Muscle of arm (tissue), 14 donors: ENCODE results near the gene NLN. TPM values are rescaled to one million over a fixed set of nuclear protein-coding genes. Genes with fewer than 3 reads are reported as not detected.
"Not testable (repeated sequence)": the region's sequence is repeated elsewhere in the genome, so short reads cannot be mapped to it uniquely, and the experiment has no call there.

Source experiments
- DNase-seq: peaks from one replicate; pipeline ENCODE4 v3.0.0-alpha.2; 2013
- long read RNA-seq, 11 donors: transcript quantifications; one replicate each; lab custom pipeline, GENCODE V29; 2026
- polyA plus RNA-seq, 12 donors: library from polyadenylated mRNA; unstranded; fragments of 120-200 nt; gene quantifications; one replicate each; pipeline ENCODE4 v1.2.1, GENCODE V29; 2013; ENCODE audit not compliant: insufficient read length in 12 of 12

Gene NLN
- polyA plus RNA-seq: 10 to 100 TPM in 10 of 12 donors, 1 to 10 TPM in 1, not detected in 1; 5.7 to 24.7 (median 20.7) TPM
- long read RNA-seq, donor 1, full-length matches to known transcripts: 2 of 2 reads
- long read RNA-seq, donor 1, partial matches to known transcripts: 0 of 2 reads
- long read RNA-seq, donor 1, other reads (novel, unspliced or antisense): 0 of 2 reads
- long read RNA-seq, donor 2: 0 reads
- long read RNA-seq, donor 3: 0 reads
- long read RNA-seq, donor 4, full-length matches to known transcripts: 2 of 2 reads
- long read RNA-seq, donor 4, partial matches to known transcripts: 0 of 2 reads
- long read RNA-seq, donor 4, other reads (novel, unspliced or antisense): 0 of 2 reads
- long read RNA-seq, donor 5, full-length matches to known transcripts: 4 of 4 reads
- long read RNA-seq, donor 5, partial matches to known transcripts: 0 of 4 reads
- long read RNA-seq, donor 5, other reads (novel, unspliced or antisense): 0 of 4 reads
- long read RNA-seq, donor 6: 0 reads
- long read RNA-seq, donor 7, full-length matches to known transcripts: 2 of 2 reads
- long read RNA-seq, donor 7, partial matches to known transcripts: 0 of 2 reads
- long read RNA-seq, donor 7, other reads (novel, unspliced or antisense): 0 of 2 reads
- long read RNA-seq, donor 8, full-length matches to known transcripts: 4 of 4 reads
- long read RNA-seq, donor 8, partial matches to known transcripts: 0 of 4 reads
- long read RNA-seq, donor 8, other reads (novel, unspliced or antisense): 0 of 4 reads
- long read RNA-seq, donor 9, full-length matches to known transcripts: 1 of 1 reads
- long read RNA-seq, donor 9, partial matches to known transcripts: 0 of 1 reads
- long read RNA-seq, donor 9, other reads (novel, unspliced or antisense): 0 of 1 reads
- long read RNA-seq, donor 10, full-length matches to known transcripts: 3 of 3 reads
- long read RNA-seq, donor 10, partial matches to known transcripts: 0 of 3 reads
- long read RNA-seq, donor 10, other reads (novel, unspliced or antisense): 0 of 3 reads
- long read RNA-seq, donor 11, full-length matches to known transcripts: 2 of 2 reads
- long read RNA-seq, donor 11, partial matches to known transcripts: 0 of 2 reads
- long read RNA-seq, donor 11, other reads (novel, unspliced or antisense): 0 of 2 reads

DNA sequence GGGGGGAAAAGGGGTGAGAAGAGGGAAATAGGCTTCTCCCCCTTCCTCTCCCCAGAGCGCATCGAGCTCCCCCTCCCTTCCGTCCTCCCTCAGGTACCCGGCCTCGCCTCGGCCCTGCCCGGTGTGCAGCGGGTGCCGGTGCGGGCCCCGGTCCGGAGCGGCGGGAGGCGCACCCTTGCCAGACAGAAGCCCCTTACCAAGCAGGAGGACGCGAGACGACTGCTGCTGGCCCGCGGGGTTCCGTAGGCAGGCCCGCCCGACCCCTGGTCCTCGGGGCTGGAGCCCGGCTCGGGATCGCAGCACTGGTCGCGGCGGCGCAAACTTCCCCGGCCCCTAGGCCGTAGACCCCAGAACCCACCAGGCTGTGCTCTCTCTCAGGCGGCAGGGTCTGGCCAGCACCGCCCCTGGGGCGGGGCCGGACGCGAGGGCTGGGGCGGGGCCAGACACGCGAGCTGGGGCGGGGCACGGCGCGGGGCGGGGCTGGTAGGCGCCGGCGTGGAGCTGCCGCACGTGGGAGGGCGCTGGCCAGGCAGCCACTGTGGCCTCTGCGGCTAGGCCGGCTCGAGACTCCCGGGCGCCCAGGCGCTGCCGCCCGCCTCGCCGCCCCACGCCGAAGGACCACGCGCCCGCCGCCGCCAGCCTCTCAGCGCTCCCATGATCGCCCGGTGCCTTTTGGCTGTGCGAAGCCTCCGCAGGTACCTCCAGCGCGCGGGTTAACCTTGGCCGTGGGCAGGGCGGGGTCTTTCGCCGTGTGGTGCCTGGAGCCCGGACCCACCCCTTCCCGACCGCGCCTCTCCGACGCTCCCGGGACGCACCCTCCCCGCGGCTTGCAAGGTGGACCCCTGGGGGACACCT lies at the start of gene NLN, which contains the start of gene SGTB:
Gene NLN (plus strand): TSS at position 486 of the 855 bp plus-strand sequence. CDS start 169 bp downstream, at position 655.
Gene SGTB (minus strand): TSS at position 390 of the 855 bp plus-strand sequence. CDS start 1,302 bp downstream, outside the sequence.
- DNase-seq: peak; percentile 82

DNA sequence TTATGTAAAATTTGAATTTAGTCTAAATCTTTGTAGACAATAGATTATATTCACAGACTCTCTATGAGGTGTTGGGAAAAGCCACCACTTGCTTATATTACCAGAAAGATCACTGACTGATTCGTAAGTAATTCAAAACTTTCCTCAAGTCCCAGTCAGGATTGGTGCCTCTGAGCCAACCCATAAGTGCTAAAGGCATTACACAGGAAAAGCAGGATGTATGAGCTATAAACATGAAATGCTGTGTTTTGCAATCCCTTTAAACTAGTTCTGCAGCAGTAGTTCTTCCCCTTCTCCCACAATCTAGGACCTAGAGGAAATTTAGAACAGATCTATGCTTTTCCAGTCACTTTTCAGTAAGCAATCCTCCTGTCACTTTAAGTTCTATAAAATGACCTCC lies 49.2 kb upstream of the NLN start:
- no peak for DNase-seq

DNA sequence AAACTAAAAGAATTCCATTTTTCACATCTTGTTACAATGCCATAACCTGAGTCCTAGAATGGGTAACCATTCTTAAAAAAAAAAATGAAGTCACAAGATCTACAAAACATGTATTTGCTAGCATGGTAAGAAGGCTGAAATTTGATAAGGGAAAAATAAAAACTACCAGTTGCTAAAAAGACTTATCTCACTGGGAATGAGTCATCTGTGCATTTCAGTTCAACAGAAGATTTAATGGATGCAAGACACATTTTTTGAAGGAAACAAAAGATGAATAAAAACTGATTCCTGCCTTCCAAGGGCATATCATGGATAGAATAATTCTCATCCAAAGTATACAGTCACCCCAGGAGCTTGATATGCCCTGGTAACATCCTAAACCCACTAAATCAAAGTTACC lies 47.3 kb upstream of the NLN start:
- no peak for DNase-seq

DNA sequence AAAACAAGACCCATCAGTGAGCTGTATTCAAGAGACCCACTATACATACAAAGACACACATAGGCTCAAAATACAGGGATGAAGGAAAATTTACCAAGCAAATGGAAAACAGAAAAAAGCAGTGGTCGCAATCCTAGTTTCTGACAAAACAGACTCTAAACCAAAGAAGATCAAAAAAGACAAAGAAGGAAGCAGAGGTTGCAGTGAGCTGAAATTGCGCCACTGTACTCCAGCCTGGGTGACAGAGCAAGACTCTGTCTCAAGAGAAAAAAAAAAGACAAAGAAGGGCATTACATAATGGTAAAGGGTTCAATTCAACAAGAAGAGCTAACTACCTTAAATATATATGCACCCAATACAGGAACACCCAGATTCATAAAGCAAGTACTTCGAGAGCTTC lies 45.9 kb upstream of the NLN start:
- not testable (repeated sequence) for DNase-seq

DNA sequence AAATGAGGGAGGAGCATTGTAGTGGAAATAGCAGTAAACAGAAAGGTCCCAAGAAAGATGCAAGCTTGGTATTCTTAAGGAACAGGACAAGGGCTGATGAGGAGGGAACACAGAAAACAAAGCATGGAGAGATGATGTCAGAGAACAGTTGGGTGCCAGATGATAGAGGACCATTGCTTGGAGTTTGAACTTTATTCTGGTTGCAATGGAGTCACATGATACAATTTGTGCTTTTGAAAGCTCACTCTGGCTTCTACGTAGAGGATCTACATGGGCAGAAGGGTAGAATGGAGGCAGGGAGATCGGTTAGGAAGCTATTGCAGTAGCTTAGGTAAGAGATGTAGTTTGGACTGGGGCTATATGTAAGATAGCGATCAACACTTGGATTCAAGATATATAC lies 39.9 kb upstream of the NLN start:
- no peak for DNase-seq

DNA sequence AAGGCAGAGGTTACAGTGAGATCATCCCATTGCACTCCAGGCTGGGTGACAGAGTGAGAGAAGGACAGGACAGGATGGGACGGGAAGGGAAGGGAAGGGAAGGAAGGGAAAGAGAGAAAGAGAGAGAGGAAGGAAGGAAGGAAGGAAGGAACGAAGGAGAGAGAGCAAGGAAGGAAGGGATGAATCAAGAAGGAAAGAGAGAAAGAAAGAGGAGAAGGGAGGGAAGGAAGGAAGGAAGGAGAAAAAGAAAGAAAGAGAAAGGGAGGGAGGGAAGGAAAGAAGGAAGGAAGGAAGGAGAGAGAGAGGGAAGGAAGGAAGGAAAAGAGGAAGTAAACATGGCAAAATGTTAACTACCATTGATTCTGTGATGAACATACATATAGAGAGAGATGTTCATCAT lies 28.9 kb upstream of the NLN start:
- DNase-seq: no peak

DNA sequence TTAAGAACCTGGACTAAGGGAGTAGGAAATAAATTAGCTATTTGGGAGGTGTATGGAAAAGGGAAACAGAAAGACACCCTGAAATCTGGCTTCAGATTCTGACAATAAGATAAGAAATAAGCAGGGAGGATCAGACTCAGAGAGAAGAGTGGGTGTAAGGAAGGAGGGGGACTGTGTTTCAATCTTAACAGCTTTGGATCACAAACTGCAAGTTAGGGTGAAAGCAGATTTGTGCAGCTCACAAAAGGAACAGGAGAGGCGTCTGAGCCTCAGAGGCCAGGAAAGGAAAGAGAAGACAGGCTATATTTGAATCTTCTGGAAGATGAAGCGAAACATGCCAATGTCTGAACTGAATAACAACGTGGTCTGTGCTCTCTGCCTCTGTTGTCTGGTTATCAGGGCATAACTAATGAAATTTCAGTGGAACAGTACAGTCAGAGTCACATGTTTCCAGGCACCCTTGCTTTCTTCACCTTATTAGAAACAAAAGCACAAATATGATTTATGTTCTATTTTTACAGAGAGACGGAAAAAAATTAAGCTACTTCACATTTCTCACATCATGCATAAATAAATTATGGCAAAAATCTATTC lies 26.7 kb upstream of the NLN start:
- no peak for DNase-seq

DNA sequence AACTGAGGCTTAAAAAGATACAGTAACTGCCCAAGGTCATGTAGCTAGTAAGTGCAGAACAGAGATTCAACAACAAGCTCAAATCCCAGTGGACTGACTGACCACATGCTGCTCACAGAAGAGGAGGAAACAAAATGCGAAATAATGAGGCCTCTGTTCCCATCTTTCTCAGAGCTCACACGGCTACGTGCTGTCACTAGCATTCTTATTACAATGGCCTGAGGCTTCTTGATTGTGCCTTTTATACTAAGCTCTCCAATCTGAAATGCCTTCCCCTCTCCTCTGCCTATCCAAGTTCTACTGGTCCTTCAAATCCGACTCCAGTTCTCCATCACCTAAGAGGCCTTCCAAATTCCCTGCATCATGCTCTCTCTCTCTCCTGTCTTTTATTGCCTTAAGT lies 26.1 kb upstream of the NLN start:
- no peak for DNase-seq

DNA sequence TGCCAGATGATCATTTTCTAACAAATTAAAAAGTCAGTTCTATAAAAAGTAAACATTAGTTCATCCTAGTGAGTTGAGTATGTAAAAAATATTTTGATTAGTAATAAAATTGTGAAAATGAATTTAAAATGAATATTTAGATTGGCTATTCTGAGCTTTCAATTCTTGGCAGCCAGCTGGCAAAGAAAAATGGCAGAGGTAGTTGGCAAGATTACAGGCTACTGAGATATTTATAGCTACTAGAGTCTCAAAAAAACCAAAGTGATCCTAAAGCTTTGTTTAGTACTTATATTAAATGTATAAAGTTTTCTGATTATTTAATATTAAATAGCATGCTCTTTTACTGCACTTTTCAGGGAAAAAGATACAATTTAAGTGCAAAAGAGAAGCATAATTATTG lies 25.1 kb upstream of the NLN start:
- no peak for DNase-seq

DNA sequence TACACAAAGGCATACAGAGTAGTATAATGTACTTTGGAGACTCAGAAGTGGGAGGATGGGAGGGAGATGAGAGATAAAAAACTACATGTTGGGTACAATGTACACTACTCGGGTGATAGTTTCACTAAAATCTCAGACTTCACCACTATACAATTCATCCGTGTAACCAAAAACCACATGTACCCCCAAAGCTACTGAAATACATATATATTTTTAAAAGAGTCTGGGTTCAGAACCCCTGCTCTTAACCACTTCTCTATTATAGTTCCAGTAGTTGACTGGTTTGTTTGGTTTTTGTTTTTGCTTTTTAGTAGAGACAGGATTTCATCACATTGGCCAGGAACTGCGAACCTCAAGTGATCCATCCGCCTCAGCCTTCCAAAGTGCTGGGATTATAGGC lies 22.7 kb upstream of the NLN start:
- DNase-seq: no peak

DNA sequence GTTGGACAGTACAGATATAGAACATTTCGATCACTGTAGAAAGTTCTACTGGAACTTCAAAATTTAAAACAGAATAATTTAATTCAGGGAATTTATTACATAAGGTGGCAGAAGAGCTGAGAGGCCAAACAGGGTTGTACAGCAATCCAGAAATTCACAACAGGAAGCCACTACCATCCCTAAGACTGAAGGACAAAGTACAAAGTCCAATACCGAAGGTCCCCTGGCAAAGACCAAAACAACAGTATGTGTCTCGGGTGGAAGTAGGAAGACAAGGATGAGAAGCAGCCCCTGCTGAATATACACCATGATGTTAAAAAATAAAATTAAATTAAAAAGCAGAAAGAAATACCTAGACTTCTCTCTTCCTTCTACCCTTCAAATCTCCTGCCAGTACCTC lies 20.0 kb upstream of the NLN start:
- no peak for DNase-seq

DNA sequence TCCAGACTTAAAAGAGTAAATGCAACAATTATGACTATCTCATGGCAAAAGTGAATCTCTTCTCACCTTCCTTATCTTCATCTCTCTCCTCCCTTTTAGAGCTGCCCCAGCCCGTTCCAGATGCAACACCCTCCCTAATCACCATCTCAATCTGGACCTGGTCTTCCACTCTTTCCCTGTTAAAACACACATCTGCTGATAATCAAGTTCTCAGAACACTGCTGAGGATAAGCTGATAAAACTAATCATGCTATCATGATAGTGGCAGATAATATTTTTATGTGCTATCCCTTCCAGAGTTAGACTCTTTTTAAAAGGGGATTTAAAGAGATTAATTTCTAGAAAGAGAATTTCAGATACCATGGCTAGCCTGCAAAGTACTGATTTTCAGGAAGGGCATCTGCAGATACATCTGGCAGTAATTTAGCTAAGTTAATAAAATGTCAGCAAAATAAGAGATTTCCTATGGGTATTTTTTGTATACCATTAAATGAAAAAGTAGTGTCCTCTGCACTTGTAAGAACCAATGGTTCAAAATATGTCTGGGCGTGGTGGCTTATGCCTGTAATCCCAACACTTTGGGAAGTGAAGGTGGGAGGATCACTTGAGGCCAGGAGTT lies 17.3 kb upstream of the NLN start:
- no peak for DNase-seq

DNA sequence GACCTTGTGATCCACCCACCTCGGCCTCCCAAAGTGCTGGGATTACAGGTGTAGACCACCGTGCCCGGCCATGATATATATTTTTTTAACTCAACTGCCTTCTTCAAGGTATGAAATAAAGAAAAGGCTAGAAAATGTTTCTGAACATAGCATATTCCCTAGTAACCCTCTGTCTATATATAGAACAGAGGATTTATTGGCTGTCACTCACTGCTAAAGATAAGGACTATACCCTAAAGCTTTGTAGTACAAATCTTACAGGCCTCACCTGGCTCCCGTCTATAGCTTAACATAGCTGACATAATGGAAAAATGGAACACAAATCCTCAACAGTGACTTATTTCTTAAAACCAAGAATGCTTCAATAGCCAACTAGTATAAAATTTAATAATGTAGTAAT lies 14.3 kb upstream of the NLN start:
- DNase-seq: no peak

DNA sequence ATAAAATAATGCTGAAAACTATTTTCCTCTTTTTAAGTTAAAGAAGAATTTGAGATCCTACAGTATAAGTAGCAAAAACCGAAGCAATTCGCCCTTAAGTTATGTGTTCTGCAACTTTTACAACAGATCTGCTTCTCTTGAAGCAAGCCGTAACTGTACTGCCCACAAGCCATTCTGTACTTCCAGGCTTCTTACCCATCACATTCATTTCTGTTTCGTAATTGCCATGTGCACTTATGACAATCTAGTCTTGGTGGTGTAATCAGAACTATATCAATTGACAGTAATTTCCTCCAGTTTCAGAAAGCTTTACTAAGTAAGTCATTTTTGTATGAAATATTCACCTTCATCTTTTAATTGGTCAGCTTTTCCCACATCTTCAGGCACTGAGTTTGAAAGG lies 13.9 kb upstream of the NLN start:
- no peak for DNase-seq

DNA sequence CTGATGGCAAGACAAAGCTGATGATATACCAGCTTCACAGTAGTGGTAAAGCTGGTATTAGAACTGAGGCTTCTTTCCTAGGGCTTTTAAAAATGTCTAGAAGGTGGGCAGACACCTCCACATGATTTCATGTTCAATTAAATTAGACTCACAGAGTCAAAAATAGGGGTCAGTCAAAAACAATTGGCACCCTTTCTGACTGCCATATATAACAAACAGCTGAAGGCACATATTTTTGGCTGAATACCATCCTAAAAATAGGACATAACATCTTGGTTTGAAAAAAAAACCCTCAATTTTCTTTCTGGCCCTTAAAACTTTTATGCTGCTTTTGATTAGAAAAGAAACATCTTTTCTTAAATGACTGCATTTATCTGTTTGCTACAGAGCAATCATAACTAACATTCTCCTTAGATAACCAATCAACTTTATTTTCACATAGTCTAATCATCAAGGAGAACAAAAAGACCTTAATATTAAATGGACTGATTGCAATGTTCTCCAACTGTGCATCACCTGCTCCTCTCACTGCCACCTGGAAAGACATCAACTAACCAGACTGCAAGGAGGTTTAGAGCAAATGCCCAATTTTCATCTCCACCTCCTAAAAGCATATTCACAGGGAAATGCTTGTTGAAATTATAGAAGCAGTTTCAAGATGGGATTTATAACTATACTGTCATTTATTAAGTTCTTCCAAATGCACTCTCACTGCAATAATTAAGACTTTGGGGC lies 3.3 kb upstream of the NLN start:
- no peak for DNase-seq

DNA sequence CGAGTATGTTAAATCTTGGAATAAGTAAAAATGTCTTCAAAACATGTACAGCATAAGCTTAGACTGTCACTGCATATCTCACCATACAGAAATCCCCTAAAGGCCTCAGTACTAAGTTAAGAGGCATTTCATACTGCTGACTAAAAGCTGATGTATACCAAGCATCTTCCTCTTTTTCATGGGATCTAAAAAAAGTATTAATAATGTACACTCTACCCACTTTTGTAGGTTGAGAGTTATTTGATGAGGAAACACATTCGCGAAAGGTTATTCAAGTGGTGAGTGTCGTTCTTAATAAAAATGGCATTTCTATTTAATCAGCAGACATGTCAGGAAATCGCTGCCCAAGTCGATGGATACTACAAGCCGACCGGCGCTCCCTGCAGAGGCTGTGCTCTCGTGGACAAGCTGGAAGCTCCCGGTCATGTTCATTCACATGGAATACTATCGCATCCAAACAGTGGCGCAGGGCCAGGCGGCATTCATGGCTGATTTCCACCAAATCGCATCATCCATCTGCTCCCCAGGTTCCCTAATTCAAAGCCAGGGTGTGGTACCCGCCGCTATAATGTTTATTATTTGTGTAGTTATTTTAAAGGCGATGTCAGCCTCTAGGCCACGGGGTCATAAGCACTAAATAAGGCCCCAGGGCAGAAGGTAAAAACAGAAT lies 820 bp upstream of the NLN start:
- peak; percentile 81 for DNase-seq

DNA sequence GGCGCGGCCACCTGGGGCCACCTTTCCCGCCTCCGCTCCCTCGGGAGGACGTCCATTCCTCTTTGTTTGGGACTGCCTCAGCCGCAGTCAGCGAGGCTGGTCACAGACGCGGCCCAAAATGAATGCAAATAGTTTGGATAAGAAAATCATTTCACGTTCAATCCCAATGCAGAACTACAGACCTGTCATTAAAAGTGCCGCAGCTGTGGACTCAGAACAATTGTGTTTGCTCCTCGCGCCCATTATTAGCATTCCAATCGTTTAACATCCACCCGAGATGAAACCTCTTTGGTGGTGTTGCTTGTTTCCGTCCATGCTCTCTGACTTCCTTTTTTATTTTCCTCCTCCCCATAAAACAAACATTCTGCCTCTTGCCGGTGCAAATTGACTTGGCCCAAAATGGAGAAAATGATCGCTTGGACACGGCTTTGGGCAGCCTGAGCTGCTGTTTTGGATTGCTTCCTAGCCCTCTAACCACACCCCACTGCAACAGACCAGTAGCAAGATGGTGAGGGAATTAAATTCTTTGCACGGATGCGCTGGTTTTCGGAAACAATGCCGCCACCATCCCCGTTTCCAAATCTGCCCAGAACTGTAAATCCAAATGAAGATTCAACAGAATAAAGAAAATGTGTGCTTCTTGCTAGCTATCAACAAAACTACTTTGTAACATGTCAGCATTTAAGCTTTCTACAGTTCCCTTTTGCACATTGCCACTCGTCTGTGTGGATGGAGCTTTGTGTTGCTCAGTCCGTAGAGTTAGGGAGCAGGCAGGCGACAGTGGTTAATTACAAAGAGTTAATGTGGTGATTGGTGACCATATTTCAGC lies 784 bp downstream of the NLN start:
- DNase-seq: peak; percentile 55

DNA sequence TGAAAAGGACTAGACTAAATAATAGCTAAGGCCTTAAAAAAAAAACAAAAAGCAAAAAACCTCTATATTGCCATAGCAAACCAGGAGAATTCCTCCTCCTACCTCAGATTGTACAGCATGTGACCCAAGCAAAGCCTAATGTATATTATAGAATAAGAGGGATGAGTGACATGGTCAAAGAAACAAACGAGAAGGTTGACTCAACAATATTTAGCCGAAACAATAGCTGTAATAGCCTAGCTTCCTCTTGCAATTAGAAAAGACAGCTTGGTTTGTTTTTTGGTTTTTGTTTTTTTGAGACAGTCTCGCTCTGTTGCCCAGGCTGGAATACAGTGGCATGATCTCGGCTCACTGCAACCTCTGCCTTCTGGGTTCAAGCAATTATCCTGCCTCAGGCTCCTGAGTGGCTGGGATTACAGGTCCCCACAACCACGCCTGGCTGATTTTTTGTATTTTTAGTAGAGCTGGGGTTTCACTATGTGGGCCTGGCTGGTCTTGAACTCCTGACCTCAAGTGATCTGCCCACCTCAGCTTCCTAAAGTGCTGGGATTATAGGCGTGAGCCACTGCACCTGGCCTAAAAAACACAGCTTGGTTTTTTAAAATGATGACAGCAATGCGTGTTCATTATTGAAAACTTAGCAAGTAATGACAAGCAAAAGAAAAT lies 5.6 kb downstream of the NLN start:
- DNase-seq: no peak
